Small intestine (tissue), 7 donors: ENCODE measurements around the gene ZFP92. TPM values are rescaled to one million over a fixed set of nuclear protein-coding genes. Genes with fewer than 3 reads are reported as not detected.

Source experiments
- DNase-seq, 2 donors: peaks; one replicate each; pipeline versions ENCODE4 v3.0.0 to v3.0.0-alpha.2; 2013
- FAIRE-seq: peaks from 2 replicates; lab custom pipeline; 2012; peaks lifted over from hg19 to GRCh38; lab: Jason Lieb, UNC
- H3K27ac ChIP-seq, 3 donors: one replicate each; pipeline ENCODE4 v1.5.1; 2013; ENCODE audit warnings: low read length in 2 of 3, mild to moderate bottlenecking in 2 of 3, control low read depth in 1 of 3, inconsistent platforms in 1 of 3, low read depth in 1 of 3, moderate library complexity in 1 of 3
- H3K27me3 ChIP-seq, 3 donors: one replicate each; pipeline ENCODE4 v1.6.1; 2013; ENCODE audit warnings: low read length in 3 of 3, inconsistent platforms in 1 of 3; ENCODE audit not compliant: control insufficient read depth in 3 of 3, insufficient read depth in 3 of 3
- H3K36me3 ChIP-seq, 3 donors: one replicate each; pipeline ENCODE4 v1.6.1; 2013; ENCODE audit warnings: low read length in 3 of 3, inconsistent platforms in 1 of 3, low read depth in 1 of 3, mild to moderate bottlenecking in 1 of 3, moderate library complexity in 1 of 3; ENCODE audit not compliant: control insufficient read depth in 3 of 3, insufficient read depth in 2 of 3
- H3K4me1 ChIP-seq, 3 donors: one replicate each; pipeline ENCODE4 v1.6.1; 2013; ENCODE audit warnings: low read length in 2 of 3, inconsistent platforms in 1 of 3, low read depth in 1 of 3, mild to moderate bottlenecking in 1 of 3, moderate library complexity in 1 of 3; ENCODE audit not compliant: control insufficient read depth in 3 of 3, insufficient read depth in 2 of 3
- H3K4me3 ChIP-seq, 3 donors: one replicate each; pipeline ENCODE4 v1.5.1; 2013; ENCODE audit warnings: low read length in 3 of 3, control low read depth in 1 of 3, inconsistent platforms in 1 of 3, low read depth in 1 of 3, mild to moderate bottlenecking in 1 of 3, moderate library complexity in 1 of 3
- H3K9me3 ChIP-seq, 2 donors: one replicate each; pipeline ENCODE4 v1.6.1; 2013; ENCODE audit warnings: low read depth in 1 of 2, low read length in 1 of 2; ENCODE audit not compliant: control insufficient read depth in 2 of 2, insufficient read depth in 1 of 2
- WGBS, 3 donors: extraction: QIAGEN DNeasy Blood & Tissue Kit; methylation state at CpG; one replicate each; pipeline ENCODE4 v1.1.7; 2013; 5-methylcytosine and 5-hydroxymethylcytosine counted together
- polyA plus RNA-seq, 4 donors: library from polyadenylated mRNA; stranded (reverse) in 3 of 4; unstranded in 1 of 4; fragments of 200-250 nt in 3 of 4; fragments of 120-200 nt in 1 of 4; gene quantifications; one replicate each; pipeline versions ENCODE4 v1.2.1 to v1.2.3, GENCODE V29; 2013
- donor health status: healthy with polysubstance abuse.
- donor health status: control.
- donor health status: control.
- donor health status: Bipolar disorder and iron deficiency.
- donor health status: healthy.

ZFP92 gene
- polyA plus RNA-seq, 4 donors, result 0.27 to 3.8 (median 0.42) TPM; not detected in 1

- 64 to 73% (median 73%) methylated on average over 12 of the region's 12 CpGs for WGBS, 3 donors
- no peak for DNase-seq
- no peak for FAIRE-seq
Observed at GRCh38 chrX:153416781-153417450, 5.6 kb downstream of the ZFP92 start.

GRCh38 chrX:153417637-153418036, 6.4 kb downstream of the ZFP92 start:
- FAIRE-seq, result no peak
- no peak overlapping the region for H3K4me3 ChIP-seq
- H3K27ac ChIP-seq, result no peak overlapping the region
- 76 to 96% (median 84%) methylated on average over 8 of the region's 8 CpGs for WGBS, 3 donors
- H3K9me3 ChIP-seq, result no peaks in the 10 kb centered on the region
- H3K27me3 ChIP-seq, result no peaks in the 10 kb centered on the region
- no peak for DNase-seq
- H3K4me1 ChIP-seq, result no peaks in the 10 kb centered on the region
- no peaks in the 10 kb centered on the region for H3K36me3 ChIP-seq

More at GRCh38 chrX:153416781-153417450, 5.6 kb downstream of the ZFP92 start:
- Histone ChIP-seq H3K4me3 (no peak overlapping the region), H3K36me3 (no peaks in the 10 kb centered on the region), H3K4me1 (no peaks in the 10 kb centered on the region), H3K9me3 (no peaks in the 10 kb centered on the region), H3K27me3 (no peaks in the 10 kb centered on the region), H3K27ac (no peak overlapping the region)

- Histone ChIP-seq H3K4me3 (no peak overlapping the region), H3K36me3 (no peaks in the 10 kb centered on the region), H3K9me3 (no peaks in the 10 kb centered on the region), H3K4me1 (no peaks in the 10 kb centered on the region), H3K27me3 (no peaks in the 10 kb centered on the region), H3K27ac (no peak overlapping the region)
- 92 to 97% (median 93%) methylated on average over 62 to 91 of the region's 91 CpGs for WGBS, 3 donors
- FAIRE-seq (no peak), DNase-seq (no peak)
Observed at GRCh38 chrX:153420851-153421599, 9.8 kb downstream of the ZFP92 start.

GRCh38 chrX:153421856-153422255, 10.6 kb downstream of the ZFP92 start:
- Histone ChIP-seq H3K27me3 (no peaks in the 10 kb centered on the region), H3K27ac (no peak overlapping the region), H3K4me3 (no peak overlapping the region), H3K36me3 (no peaks in the 10 kb centered on the region), H3K4me1 (no peaks in the 10 kb centered on the region), H3K9me3 (no peaks in the 10 kb centered on the region)
- FAIRE-seq (no peak), DNase-seq (no peak)
- WGBS, 3 donors, result 82 to 92% (median 86%) methylated on average over 18 of the region's 18 CpGs

- H3K27ac ChIP-seq, result no peak overlapping the region
- H3K9me3 ChIP-seq, result no peaks in the 10 kb centered on the region
- no peaks in the 10 kb centered on the region for H3K27me3 ChIP-seq
- no peak for DNase-seq
- H3K36me3 ChIP-seq, result no peaks in the 10 kb centered on the region
- H3K4me3 ChIP-seq, result no peak overlapping the region
- H3K4me1 ChIP-seq, result no peaks in the 10 kb centered on the region
- 78 to 90% (median 86%) methylated on average over 8 of the region's 8 CpGs for WGBS, 3 donors
- FAIRE-seq, result no peak
Observed at GRCh38 chrX:153423652-153424051, 12.4 kb downstream of the ZFP92 start.

GRCh38 chrX:153426204-153426603, 14.9 kb downstream of the ZFP92 start:
- 84 to 95% (median 89%) methylated on average over 3 of the region's 3 CpGs for WGBS, 3 donors
- Histone ChIP-seq H3K27ac (no peak overlapping the region), H3K9me3 (peaks cover 0 to 3% of the 10 kb centered on the region in 2 donors), H3K4me1 (no peaks in the 10 kb centered on the region), H3K36me3 (no peaks in the 10 kb centered on the region), H3K4me3 (no peak overlapping the region), H3K27me3 (no peaks in the 10 kb centered on the region)
- DNase-seq (no peak), FAIRE-seq (no peak)

- Histone ChIP-seq H3K27me3 (no peaks in the 10 kb centered on the region), H3K27ac (no peak overlapping the region), H3K36me3 (no peaks in the 10 kb centered on the region), H3K9me3 (peaks cover 0 to 3% of the 10 kb centered on the region in 2 donors), H3K4me1 (no peaks in the 10 kb centered on the region), H3K4me3 (no peak overlapping the region)
- FAIRE-seq (no peak), DNase-seq (no peak)
- WGBS, 3 donors, result 82 to 93% (median 88%) methylated on average over 6 of the region's 6 CpGs
Observed at GRCh38 chrX:153430796-153431195, 19.5 kb downstream of the ZFP92 start.

GRCh38 chrX:153433161-153433680, 21.9 kb downstream of the ZFP92 start:
- Histone ChIP-seq H3K36me3 (no peaks in the 10 kb centered on the region), H3K27me3 (no peaks in the 10 kb centered on the region), H3K4me3 (no peak overlapping the region), H3K4me1 (no peaks in the 10 kb centered on the region), H3K27ac (no peak overlapping the region), H3K9me3 (peaks cover 0 to 3% of the 10 kb centered on the region in 2 donors)
- DNase-seq (no peak), FAIRE-seq (no peak)
- WGBS, 3 donors, result 57 to 70% (median 61%) methylated on average over 12 of the region's 12 CpGs
